AG04449 (cell line): ENCODE results near the gene STXBP4.

ENCODE experiments used
- CTCF ChIA-PET: fragments of 350-600 bp; formaldehyde crosslinking; extraction: SDS; loops from one replicate; lab custom pipeline; 2021; ENCODE audit warnings: antibody characterized with exemption; lab: Yijun Ruan, JAX
- POLR2A ChIA-PET: fragments of 400-600, 350-600 bp; formaldehyde crosslinking; extraction: SDS; loops from one replicate; lab custom pipeline; 2020; ENCODE audit warnings: antibody characterized with exemption, inconsistent platforms; lab: Yijun Ruan, JAX
- DNase-seq: peaks from one replicate; pipeline ENCODE4 v3.0.0-alpha.2; 2010; ENCODE audit warnings: low read depth, low spot score
- H3K4me3 ChIP-seq: 2 replicates; pipeline ENCODE4 v1.5.1; 2011; ENCODE audit warnings: low read depth, mild to moderate bottlenecking, control low read depth, low read length
- CTCF ChIP-seq: IDR thresholded peaks from one replicate; pipeline ENCODE4 v1.5.1; 2011; ENCODE audit warnings: mild to moderate bottlenecking, moderate library complexity, low read length, control low read depth, inconsistent platforms; ENCODE audit not compliant: insufficient read depth; ENCODE audit errors: missing control alignments

STXBP4 gene

GRCh38 chr17:55177159-55177854, 208.7 kb downstream of the STXBP4 start:
- POLR2A ChIA-PET, result no interaction called here
- no peak for TF ChIP-seq CTCF
- DNase-seq, result no peak
- no peak overlapping the region for H3K4me3 ChIP-seq
- CTCF ChIA-PET, result no interaction called here

GRCh38 chr17:55177855-55178217, 209.3 kb downstream of the STXBP4 start:
- ChIA-PET POLR2A (no interaction called here), CTCF (no interaction called here)
- no peak overlapping the region for H3K4me3 ChIP-seq
- DNase-seq, result no peak
- no peak for TF ChIP-seq CTCF

- ChIA-PET POLR2A (no interaction called here), CTCF (no interaction called here)
- TF ChIP-seq CTCF, result no peak
- DNase-seq, result no peak
- H3K4me3 ChIP-seq, result no peak overlapping the region
Observed at GRCh38 chr17:55186937-55187770, 218.6 kb downstream of the STXBP4 start.

GRCh38 chr17:55190748-55191147, 222.2 kb downstream of the STXBP4 start:
- POLR2A ChIA-PET, result no interaction called here
- no peak for DNase-seq
- CTCF ChIA-PET, result no interaction called here
- H3K4me3 ChIP-seq, result no peak overlapping the region
- no peak for TF ChIP-seq CTCF

- DNase-seq, result no peak
- ChIA-PET CTCF (no interaction called here), POLR2A (no interaction called here)
- TF ChIP-seq CTCF, result no peak
- no peak overlapping the region for H3K4me3 ChIP-seq
Observed at GRCh38 chr17:55198690-55199370, 230.3 kb downstream of the STXBP4 start.

- no peak overlapping the region for H3K4me3 ChIP-seq
- no peak for DNase-seq
- CTCF ChIA-PET, result no interaction called here
- no peak for TF ChIP-seq CTCF
- POLR2A ChIA-PET, result no interaction called here
Observed at GRCh38 chr17:55200904-55201303, 232.3 kb downstream of the STXBP4 start.
